ENCODE measurements around the gene ALG10B.

Gene ALG10B

GRCh38 chr12:38279756-38280155 is 36.8 kb upstream of the ALG10B start:
- H3K9me3 ChIP-seq (ENCODE audit: control insufficient read depth, insufficient read depth, low read depth, low read length), result no peaks in the 10 kb centered on the region
- no peaks in the 10 kb centered on the region for H3K4me1 ChIP-seq (ENCODE audit: control insufficient read depth, insufficient read depth, low read length)
- ChIA-PET POLR2A (no interaction called here), CTCF (no interaction called here)
- TF ChIP-seq ZNF24 (tag by site-specific recombination; IDR thresholded peaks at IDR 0.05), result no peak
- no peak for TF ChIP-seq PRDM10 (tag by site-specific recombination; IDR thresholded peaks at IDR 0.05)
- TF ChIP-seq ZNF585B (tag by site-specific recombination; IDR thresholded peaks at IDR 0.05), result no peak
- TF ChIP-seq ZNF302 (tag by site-specific recombination; IDR thresholded peaks at IDR 0.05; ENCODE audit: low read depth), result no peak
- TF ChIP-seq ZBTB6 (tag by site-specific recombination; IDR thresholded peaks at IDR 0.05), result no peak
- no peak for TF ChIP-seq ZNF292 (tag by site-specific recombination; IDR thresholded peaks at IDR 0.05; ENCODE audit: borderline replicate concordance, low read depth)
- TF ChIP-seq ZNF677 (tag by site-specific recombination; IDR thresholded peaks at IDR 0.05), result no peak
- no peak for TF ChIP-seq CTCF (tag by site-specific recombination; IDR thresholded peaks at IDR 0.05)
- no peak for TF ChIP-seq ZNF792 (tag by site-specific recombination; IDR thresholded peaks at IDR 0.05)
- no peak for TF ChIP-seq ZBTB20 (tag by site-specific recombination; IDR thresholded peaks at IDR 0.05)
- no peak for TF ChIP-seq ZNF76 (tag by site-specific recombination; IDR thresholded peaks at IDR 0.05; ENCODE audit: borderline replicate concordance, low read depth)
- no peak for TF ChIP-seq ZIC2 (tag by site-specific recombination; IDR thresholded peaks at IDR 0.05)
- no peak overlapping the region for H3K4me3 ChIP-seq (ENCODE audit: low read depth, low read length)
- no peak overlapping the region for H3K27ac ChIP-seq (ENCODE audit: extremely low read depth, low read depth, low read length)
- no peaks in the 10 kb centered on the region for H3K36me3 ChIP-seq (ENCODE audit: control insufficient read depth in 2 of 2, insufficient read depth in 1 of 2, low read length in 2 of 2)

GRCh38 chr12:38282886-38283285 is 33.7 kb upstream of the ALG10B start:
- no peak overlapping the region for H3K27ac ChIP-seq (ENCODE audit: extremely low read depth, low read depth, low read length)
- no peaks in the 10 kb centered on the region for H3K4me1 ChIP-seq (ENCODE audit: control insufficient read depth, insufficient read depth, low read length)
- CTCF ChIA-PET, result interaction anchor here (0.6 to 1.0 kb wide), 2 partner anchors 45 to 144 kb away, joined by 3 to 4 read pairs; no protein-coding TSS in a partner anchor
- POLR2A ChIA-PET, result no interaction called here
- H3K9me3 ChIP-seq (ENCODE audit: control insufficient read depth, insufficient read depth, low read depth, low read length), result no peaks in the 10 kb centered on the region
- H3K36me3 ChIP-seq (ENCODE audit: control insufficient read depth in 2 of 2, insufficient read depth in 1 of 2, low read length in 2 of 2), result no peaks in the 10 kb centered on the region
- H3K4me3 ChIP-seq (ENCODE audit: low read depth, low read length), result no peak overlapping the region
- no peak for TF ChIP-seq ZNF292 (tag by site-specific recombination; IDR thresholded peaks at IDR 0.05; ENCODE audit: borderline replicate concordance, low read depth)
- no peak for TF ChIP-seq ZBTB10 (tag by site-specific recombination; IDR thresholded peaks at IDR 0.05)
- TF ChIP-seq TRIM28 (IDR thresholded peaks at IDR 0.05; ENCODE audit: borderline replicate concordance, low read length), result no peak
- no peak for TF ChIP-seq OSR2 (tag by site-specific recombination; IDR thresholded peaks at IDR 0.05)
- no peak for TF ChIP-seq ZNF664 (tag by site-specific recombination; IDR thresholded peaks at IDR 0.05)
- no peak for TF ChIP-seq ZBTB11 (tag by site-specific recombination; conservative IDR thresholded peaks at IDR 0.05; ENCODE audit: low read depth)
- TF ChIP-seq ZBTB8A (tag by site-specific recombination; IDR thresholded peaks at IDR 0.05), result no peak
- no peak for TF ChIP-seq AEBP2 (tag by site-specific recombination; IDR thresholded peaks at IDR 0.05; ENCODE audit: borderline replicate concordance)
- TF ChIP-seq ZNF394 (tag by site-specific recombination; IDR thresholded peaks at IDR 0.05; ENCODE audit: borderline replicate concordance), result no peak
- TF ChIP-seq ZNF776 (tag by site-specific recombination; IDR thresholded peaks at IDR 0.05; ENCODE audit: borderline replicate concordance), result no peak
